ENCODE measurements around the gene GBGT1.
A peak's percentile ranks its signal among the peaks of the same experiment; 100 is the strongest.

GBGT1 gene

DNA sequence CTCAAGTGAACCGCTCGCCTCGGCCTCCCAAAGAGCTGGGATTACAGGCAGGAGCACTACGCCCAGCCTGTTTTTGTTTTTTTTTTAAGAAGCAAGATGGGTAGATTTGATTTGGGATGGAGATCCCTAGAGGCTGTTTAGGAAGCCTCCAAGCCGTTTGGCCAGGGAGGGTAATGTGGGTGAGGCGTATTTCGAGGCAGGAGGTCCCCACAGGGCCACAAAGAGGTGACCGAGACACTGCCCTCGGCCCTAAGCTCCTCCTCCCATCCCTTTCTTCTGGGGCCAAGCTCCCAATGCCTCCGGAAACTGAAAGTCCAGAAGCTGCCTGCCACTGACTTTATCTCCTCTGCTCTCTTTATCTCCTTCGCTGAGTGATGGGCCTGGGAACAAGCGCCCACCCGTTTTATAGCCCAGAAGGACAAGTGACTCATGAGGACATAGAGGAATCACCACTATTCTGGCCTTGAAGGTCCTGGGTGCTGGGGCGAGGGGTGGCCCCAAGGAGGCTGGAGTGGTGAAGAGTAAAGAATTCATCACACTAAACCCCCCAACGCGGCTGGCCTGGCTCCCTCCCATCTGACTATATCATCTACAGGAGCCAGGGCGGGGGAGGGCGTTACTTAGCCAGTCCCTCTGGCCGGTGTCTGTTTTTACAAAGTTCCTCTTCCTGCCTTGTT is 40.6 kb downstream of the GBGT1 start:
- H2AFZ ChIP-seq (ENCODE audit: low read length, unreplicated experiment) = no peak overlapping the region
- no peak overlapping the region for H3K27ac ChIP-seq (ENCODE audit: low read depth, low read length)
- H3K27me3 ChIP-seq (ENCODE audit: insufficient read depth, low read length) = no peaks in the 10 kb centered on the region
- peaks cover 38% of the 10 kb centered on the region for H3K4me1 ChIP-seq (ENCODE audit: control insufficient read depth, insufficient read depth, low read length, unreplicated experiment)
- no peak overlapping the region for H3K4me3 ChIP-seq (ENCODE audit: low read depth, low read length)
- no peaks in the 10 kb centered on the region for H3K36me3 ChIP-seq (ENCODE audit: insufficient read depth, low read length)
- no peaks in the 10 kb centered on the region for H3K79me2 ChIP-seq (ENCODE audit: control insufficient read depth, insufficient read depth, low read length, unreplicated experiment)

- Histone ChIP-seq H3K27me3 (ENCODE audit: insufficient read depth, low read length) (no peaks in the 10 kb centered on the region), H3K36me3 (ENCODE audit: insufficient read depth, low read length) (no peaks in the 10 kb centered on the region), H3K4me3 (ENCODE audit: low read depth, low read length) (no peak overlapping the region), H3K79me2 (ENCODE audit: control insufficient read depth, insufficient read depth, low read length, unreplicated experiment) (no peaks in the 10 kb centered on the region), H3K4me1 (ENCODE audit: control insufficient read depth, insufficient read depth, low read length, unreplicated experiment) (peaks cover 38% of the 10 kb centered on the region), H3K27ac (ENCODE audit: low read depth, low read length) (no peak overlapping the region), H2AFZ (ENCODE audit: low read length, unreplicated experiment) (no peak overlapping the region)
Observed at GRCh38 chr9:133122605-133122934, 41.1 kb downstream of the GBGT1 start.

GRCh38 chr9:133121915-133122550 is 41.7 kb downstream of the GBGT1 start:
- Histone ChIP-seq H3K4me3 (ENCODE audit: low read depth, low read length) (no peak overlapping the region), H3K79me2 (ENCODE audit: control insufficient read depth, insufficient read depth, low read length, unreplicated experiment) (no peaks in the 10 kb centered on the region), H3K36me3 (ENCODE audit: insufficient read depth, low read length) (no peaks in the 10 kb centered on the region), H3K4me1 (ENCODE audit: control insufficient read depth, insufficient read depth, low read length, unreplicated experiment) (peaks cover 38% of the 10 kb centered on the region), H3K27me3 (ENCODE audit: insufficient read depth, low read length) (no peaks in the 10 kb centered on the region), H2AFZ (ENCODE audit: low read length, unreplicated experiment) (no peak overlapping the region), H3K27ac (ENCODE audit: low read depth, low read length) (no peak overlapping the region)

- Histone ChIP-seq H3K4me1 (ENCODE audit: control insufficient read depth, insufficient read depth, low read length, unreplicated experiment) (peaks cover 32% of the 10 kb centered on the region), H3K27me3 (ENCODE audit: insufficient read depth, low read length) (no peaks in the 10 kb centered on the region), H3K27ac (ENCODE audit: low read depth, low read length) (no peak within 1 kb of the TSS), H2AFZ (ENCODE audit: low read length, unreplicated experiment) (no peak within 1 kb of the TSS), H3K79me2 (ENCODE audit: control insufficient read depth, insufficient read depth, low read length, unreplicated experiment) (no peaks in the 10 kb centered on the region), H3K36me3 (ENCODE audit: insufficient read depth, low read length) (no peaks in the 10 kb centered on the region), H3K4me3 (ENCODE audit: low read depth, low read length) (peak within 1 kb of the TSS; percentile 81)
Observed at GRCh38 chr9:133121198-133121914, 42.4 kb downstream of the GBGT1 start, which contains the start of gene RALGDS. RALGDS (minus strand) TSS chr9:133121240; CDS start chr9:133121154, 86 bp downstream.

DNA sequence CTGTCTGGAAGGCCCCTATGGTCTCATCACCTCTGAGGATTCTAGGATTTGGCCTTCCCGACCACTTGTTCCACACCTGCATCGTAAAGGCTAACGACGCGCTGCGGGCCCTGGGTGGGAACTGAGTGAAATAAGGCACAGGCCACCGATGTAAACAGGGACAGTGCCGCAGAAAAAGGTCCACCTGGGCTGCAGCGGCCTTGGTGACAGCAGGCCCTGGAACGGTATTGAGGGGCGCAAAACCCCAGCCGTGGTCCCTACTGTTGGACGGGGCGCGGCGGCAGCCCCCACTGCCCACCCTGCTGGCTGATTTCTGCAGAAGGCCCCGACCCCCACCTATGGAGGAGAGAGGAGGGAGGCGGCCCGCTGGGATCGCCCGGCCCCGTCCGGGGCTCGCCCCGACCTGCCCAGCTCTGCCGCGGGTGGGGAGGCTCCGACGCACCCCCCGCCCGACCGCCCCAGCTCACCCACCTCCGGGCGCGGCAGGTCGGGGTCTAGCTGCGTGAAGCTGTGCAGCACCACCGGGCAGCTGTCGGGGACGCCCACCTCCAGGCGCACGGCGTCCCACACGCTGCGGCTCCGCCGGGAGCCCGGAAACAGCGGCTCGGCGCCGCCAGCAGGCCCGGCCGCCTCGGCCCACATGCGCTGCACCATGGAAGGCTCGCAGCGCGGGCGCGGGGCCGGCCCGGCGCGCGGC is 43.1 kb downstream of the GBGT1 start:
- no peak overlapping the region for H3K27ac ChIP-seq (ENCODE audit: low read depth, low read length)
- no peaks in the 10 kb centered on the region for H3K79me2 ChIP-seq (ENCODE audit: control insufficient read depth, insufficient read depth, low read length, unreplicated experiment)
- H3K36me3 ChIP-seq (ENCODE audit: insufficient read depth, low read length) = no peaks in the 10 kb centered on the region
- no peaks in the 10 kb centered on the region for H3K27me3 ChIP-seq (ENCODE audit: insufficient read depth, low read length)
- H3K4me3 ChIP-seq (ENCODE audit: low read depth, low read length) = peak overlapping the region; percentile 81
- H3K4me1 ChIP-seq (ENCODE audit: control insufficient read depth, insufficient read depth, low read length, unreplicated experiment) = peaks cover 29% of the 10 kb centered on the region
- no peak overlapping the region for H2AFZ ChIP-seq (ENCODE audit: low read length, unreplicated experiment)

DNA sequence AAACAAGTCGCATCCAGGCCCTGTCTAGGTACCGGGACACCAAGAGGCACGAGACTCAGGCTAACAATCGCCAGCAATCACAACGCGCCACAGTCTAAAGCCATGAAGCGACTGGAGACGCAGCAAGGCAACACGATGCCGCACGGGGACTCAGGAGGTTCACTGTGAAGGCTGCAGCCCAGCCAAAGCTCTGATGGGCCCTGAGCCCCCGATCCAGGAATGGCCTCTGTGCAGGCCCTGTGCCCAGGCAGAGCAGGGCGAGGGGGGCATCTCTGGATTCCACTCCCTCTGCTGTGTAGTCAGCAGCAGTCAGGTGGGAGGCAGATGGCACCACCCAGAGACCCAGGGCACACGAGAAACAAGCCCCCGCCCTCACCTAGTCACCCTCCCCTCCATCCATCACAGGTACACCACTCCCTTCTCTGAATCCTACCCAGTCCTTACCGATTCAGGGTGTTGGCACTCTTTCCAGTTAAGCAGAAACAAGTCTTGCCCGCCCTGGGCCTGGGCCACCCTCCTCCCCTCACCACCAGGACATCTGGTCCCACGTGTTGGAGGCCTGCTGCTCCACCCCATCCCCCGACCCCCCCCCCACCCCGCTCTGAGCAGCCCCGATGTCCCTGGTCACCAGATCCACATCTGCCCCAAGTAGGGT is 43.7 kb downstream of the GBGT1 start:
- peaks cover 5% of the 10 kb centered on the region for H3K79me2 ChIP-seq (ENCODE audit: control insufficient read depth, insufficient read depth, low read length, unreplicated experiment)
- peak overlapping the region; percentile 81 for H3K4me3 ChIP-seq (ENCODE audit: low read depth, low read length)
- no peak overlapping the region for H3K27ac ChIP-seq (ENCODE audit: low read depth, low read length)
- peaks cover 29% of the 10 kb centered on the region for H3K4me1 ChIP-seq (ENCODE audit: control insufficient read depth, insufficient read depth, low read length, unreplicated experiment)
- no peak overlapping the region for H2AFZ ChIP-seq (ENCODE audit: low read length, unreplicated experiment)
- H3K27me3 ChIP-seq (ENCODE audit: insufficient read depth, low read length) = no peaks in the 10 kb centered on the region
- H3K36me3 ChIP-seq (ENCODE audit: insufficient read depth, low read length) = no peaks in the 10 kb centered on the region

GRCh38 chr9:133119103-133119845 is 44.4 kb downstream of the GBGT1 start:
- Histone ChIP-seq H3K4me1 (ENCODE audit: control insufficient read depth, insufficient read depth, low read length, unreplicated experiment) (peaks cover 31% of the 10 kb centered on the region), H3K36me3 (ENCODE audit: insufficient read depth, low read length) (no peaks in the 10 kb centered on the region), H3K27me3 (ENCODE audit: insufficient read depth, low read length) (no peaks in the 10 kb centered on the region), H3K4me3 (ENCODE audit: low read depth, low read length) (peak overlapping the region; percentile 25; the same call in 1 of the 2 replicates), H2AFZ (ENCODE audit: low read length, unreplicated experiment) (no peak overlapping the region), H3K27ac (ENCODE audit: low read depth, low read length) (no peak overlapping the region), H3K79me2 (ENCODE audit: control insufficient read depth, insufficient read depth, low read length, unreplicated experiment) (peaks cover 5% of the 10 kb centered on the region)

DNA sequence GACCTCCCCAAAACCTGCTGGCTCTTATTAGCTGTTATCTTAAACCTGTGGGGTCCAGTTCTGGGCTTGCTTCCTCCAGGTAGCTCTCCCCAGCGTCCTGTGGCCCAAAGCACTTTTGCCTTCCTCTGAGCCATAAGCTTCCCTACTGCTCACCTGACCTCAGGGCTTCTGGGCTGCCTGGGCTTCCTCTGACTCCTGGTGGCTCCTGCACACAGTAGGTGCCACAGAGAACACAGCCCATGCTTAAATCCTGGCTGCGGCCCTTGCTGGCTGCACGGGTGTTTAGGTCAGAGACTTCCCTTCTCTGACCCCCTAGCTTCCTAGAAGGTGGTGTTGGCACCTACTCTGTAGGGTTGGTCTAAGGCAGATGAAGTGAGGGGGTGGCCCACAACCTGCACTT is 45.1 kb downstream of the GBGT1 start:
- Histone ChIP-seq H3K27ac (ENCODE audit: low read depth, low read length) (no peak overlapping the region), H3K4me1 (ENCODE audit: control insufficient read depth, insufficient read depth, low read length, unreplicated experiment) (peaks cover 37% of the 10 kb centered on the region), H3K36me3 (ENCODE audit: insufficient read depth, low read length) (no peaks in the 10 kb centered on the region), H2AFZ (ENCODE audit: low read length, unreplicated experiment) (no peak overlapping the region), H3K4me3 (ENCODE audit: low read depth, low read length) (no peak overlapping the region), H3K27me3 (ENCODE audit: insufficient read depth, low read length) (no peaks in the 10 kb centered on the region), H3K79me2 (ENCODE audit: control insufficient read depth, insufficient read depth, low read length, unreplicated experiment) (peaks cover 5% of the 10 kb centered on the region)

DNA sequence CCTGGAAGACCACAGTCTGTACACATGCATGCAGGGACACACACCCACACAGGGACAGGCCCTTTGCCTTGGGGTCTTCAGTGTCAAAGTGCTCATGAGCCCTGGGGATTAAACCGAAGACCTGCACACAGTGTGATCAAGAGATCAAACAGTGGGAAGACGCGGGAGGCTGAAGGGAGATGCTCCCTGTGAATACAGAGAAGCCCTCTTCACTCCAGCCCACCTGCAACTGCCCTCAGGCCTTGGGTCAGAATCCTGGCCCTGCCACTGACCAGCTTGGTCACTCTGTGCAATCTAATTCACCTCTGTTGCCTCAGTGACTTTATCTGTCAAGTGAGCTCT is 45.6 kb downstream of the GBGT1 start:
- Histone ChIP-seq H3K4me1 (ENCODE audit: control insufficient read depth, insufficient read depth, low read length, unreplicated experiment) (peaks cover 37% of the 10 kb centered on the region), H3K4me3 (ENCODE audit: low read depth, low read length) (no peak overlapping the region), H3K27ac (ENCODE audit: low read depth, low read length) (no peak overlapping the region)

More for the DNA sequence above, 45.6 kb downstream of the GBGT1 start:
- no peak overlapping the region for H2AFZ ChIP-seq (ENCODE audit: low read length, unreplicated experiment)
- no peaks in the 10 kb centered on the region for H3K27me3 ChIP-seq (ENCODE audit: insufficient read depth, low read length)
- no peaks in the 10 kb centered on the region for H3K36me3 ChIP-seq (ENCODE audit: insufficient read depth, low read length)
- H3K79me2 ChIP-seq (ENCODE audit: control insufficient read depth, insufficient read depth, low read length, unreplicated experiment) = peaks cover 5% of the 10 kb centered on the region
